Skeletal muscle satellite cell (primary cell): Measurements from ENCODE around the gene RCOR1.

Source experiments
- H3K27me3 ChIP-seq: 2 replicates; pipeline ENCODE4 v1.7.0; 2013; ENCODE audit warnings: low read length; ENCODE audit not compliant: control insufficient read depth, insufficient read depth
- H3K36me3 ChIP-seq: 2 replicates; pipeline ENCODE4 v1.7.0; 2013; ENCODE audit warnings: mild to moderate bottlenecking, control low read depth, low read length; ENCODE audit not compliant: insufficient read depth
- H3K4me1 ChIP-seq: 2 replicates; pipeline ENCODE4 v1.7.0; 2013; ENCODE audit warnings: low read length; ENCODE audit not compliant: control insufficient read depth, insufficient read depth
- H3K4me2 ChIP-seq: 2 replicates; pipeline ENCODE4 v1.7.0; 2013; ENCODE audit warnings: mild to moderate bottlenecking, low read length
- H3K4me3 ChIP-seq: 2 replicates; pipeline ENCODE4 v1.7.0; 2013; ENCODE audit warnings: low read length
- H3K9ac ChIP-seq: 2 replicates; pipeline ENCODE4 v1.7.0; 2013; ENCODE audit warnings: mild to moderate bottlenecking, low read depth, low read length, moderate library complexity
- H3K9me3 ChIP-seq: replicated peaks from 2 replicates; pipeline ENCODE4 v1.7.0; 2013; ENCODE audit warnings: mild to moderate bottlenecking, control low read depth, low read length

RCOR1 gene

GRCh38 chr14:102723650-102724049 is 131.2 kb downstream of the RCOR1 start:
- Histone ChIP-seq H3K4me1 (no peaks in the 10 kb centered on the region), H3K9ac (no peak overlapping the region), H3K36me3 (peaks cover 54% of the 10 kb centered on the region), H3K9me3 (no peaks in the 10 kb centered on the region), H3K27me3 (no peaks in the 10 kb centered on the region), H3K4me3 (no peak overlapping the region), H3K4me2 (no peak overlapping the region)

GRCh38 chr14:102726191-102726949 is 133.9 kb downstream of the RCOR1 start:
- no peaks in the 10 kb centered on the region for H3K27me3 ChIP-seq
- H3K9ac ChIP-seq = no peak overlapping the region
- no peaks in the 10 kb centered on the region for H3K9me3 ChIP-seq
- H3K36me3 ChIP-seq = peaks cover 62% of the 10 kb centered on the region
- H3K4me3 ChIP-seq = no peak overlapping the region
- H3K4me2 ChIP-seq = no peak overlapping the region
- H3K4me1 ChIP-seq = no peaks in the 10 kb centered on the region

- no peaks in the 10 kb centered on the region for H3K4me1 ChIP-seq
Measured at GRCh38 chr14:102727336-102728095, 135.1 kb downstream of the RCOR1 start.

GRCh38 chr14:102728501-102728900 is 136.1 kb downstream of the RCOR1 start:
- Histone ChIP-seq H3K36me3 (peaks cover 47% of the 10 kb centered on the region), H3K9ac (no peak overlapping the region), H3K27me3 (no peaks in the 10 kb centered on the region), H3K9me3 (no peaks in the 10 kb centered on the region), H3K4me2 (no peak overlapping the region), H3K4me1 (no peaks in the 10 kb centered on the region), H3K4me3 (no peak overlapping the region)

More at GRCh38 chr14:102727336-102728095, 135.1 kb downstream of the RCOR1 start:
- Histone ChIP-seq H3K4me3 (no peak overlapping the region), H3K27me3 (no peaks in the 10 kb centered on the region), H3K36me3 (peaks cover 51% of the 10 kb centered on the region), H3K4me2 (no peak overlapping the region), H3K9ac (no peak overlapping the region), H3K9me3 (no peaks in the 10 kb centered on the region)

GRCh38 chr14:102729268-102729667 is 136.8 kb downstream of the RCOR1 start:
- Histone ChIP-seq H3K27me3 (no peaks in the 10 kb centered on the region), H3K9me3 (no peaks in the 10 kb centered on the region), H3K36me3 (peaks cover 41% of the 10 kb centered on the region), H3K4me2 (no peak overlapping the region), H3K4me1 (no peaks in the 10 kb centered on the region), H3K9ac (no peak overlapping the region), H3K4me3 (no peak overlapping the region)

GRCh38 chr14:102729825-102730224 is 137.4 kb downstream of the RCOR1 start:
- Histone ChIP-seq H3K4me2 (no peak overlapping the region), H3K36me3 (peaks cover 36% of the 10 kb centered on the region), H3K27me3 (no peaks in the 10 kb centered on the region), H3K9ac (no peak overlapping the region), H3K9me3 (no peaks in the 10 kb centered on the region), H3K4me3 (no peak overlapping the region), H3K4me1 (no peaks in the 10 kb centered on the region)

GRCh38 chr14:102731101-102731870 is 138.8 kb downstream of the RCOR1 start:
- Histone ChIP-seq H3K9ac (no peak overlapping the region), H3K4me2 (no peak overlapping the region), H3K4me1 (no peaks in the 10 kb centered on the region), H3K27me3 (no peaks in the 10 kb centered on the region), H3K36me3 (peaks cover 28% of the 10 kb centered on the region), H3K4me3 (no peak overlapping the region), H3K9me3 (no peaks in the 10 kb centered on the region)

- no peaks in the 10 kb centered on the region for H3K4me1 ChIP-seq
- H3K9me3 ChIP-seq = no peaks in the 10 kb centered on the region
- H3K36me3 ChIP-seq = peaks cover 21% of the 10 kb centered on the region
- H3K27me3 ChIP-seq = no peaks in the 10 kb centered on the region
- H3K4me2 ChIP-seq = no peak overlapping the region
- no peak overlapping the region for H3K4me3 ChIP-seq
- H3K9ac ChIP-seq = no peak overlapping the region
Measured at GRCh38 chr14:102731871-102732800, 139.7 kb downstream of the RCOR1 start.

- Histone ChIP-seq H3K9ac (no peak overlapping the region), H3K9me3 (no peaks in the 10 kb centered on the region), H3K27me3 (no peaks in the 10 kb centered on the region), H3K4me1 (no peaks in the 10 kb centered on the region), H3K4me2 (no peak overlapping the region), H3K36me3 (peaks cover 15% of the 10 kb centered on the region), H3K4me3 (no peak overlapping the region)
Measured at GRCh38 chr14:102732924-102733323, 140.5 kb downstream of the RCOR1 start.

GRCh38 chr14:102733326-102733725 is 140.9 kb downstream of the RCOR1 start:
- H3K9ac ChIP-seq = no peak overlapping the region
- no peak overlapping the region for H3K4me3 ChIP-seq
- H3K9me3 ChIP-seq = no peaks in the 10 kb centered on the region
- no peak overlapping the region for H3K4me2 ChIP-seq
- H3K27me3 ChIP-seq = no peaks in the 10 kb centered on the region
- H3K36me3 ChIP-seq = peaks cover 11% of the 10 kb centered on the region
- no peaks in the 10 kb centered on the region for H3K4me1 ChIP-seq
